GM21529 (cell line): Measurements from ENCODE around the gene PLPPR5.

Experiments used
- ATAC-seq: cut with Tn5 transposase; IDR thresholded peaks from one replicate; pipeline ENCODE4 v1.9.1; 2021; ENCODE audit not compliant: unreplicated experiment

PLPPR5 gene

DNA sequence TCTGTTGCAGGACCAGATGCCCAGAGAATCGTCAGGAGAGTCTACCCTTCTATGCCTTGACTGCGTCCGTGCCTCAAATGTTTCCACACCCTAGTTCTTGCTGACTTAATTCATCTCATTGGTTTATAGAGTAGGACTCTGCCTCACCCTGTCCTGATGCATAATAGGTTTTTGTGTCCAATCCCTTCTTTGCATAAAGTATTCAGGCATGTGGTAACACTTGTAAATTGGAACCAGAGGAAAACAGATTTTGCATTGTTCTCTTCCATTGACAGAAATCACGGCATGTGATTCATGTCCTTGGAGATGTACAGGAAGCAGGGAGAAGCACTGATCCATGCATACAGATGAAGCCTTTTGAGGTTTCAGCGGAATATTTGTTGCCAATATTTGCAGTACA is 29.5 kb downstream of the PLPPR5 start:
- ATAC-seq: no peak

DNA sequence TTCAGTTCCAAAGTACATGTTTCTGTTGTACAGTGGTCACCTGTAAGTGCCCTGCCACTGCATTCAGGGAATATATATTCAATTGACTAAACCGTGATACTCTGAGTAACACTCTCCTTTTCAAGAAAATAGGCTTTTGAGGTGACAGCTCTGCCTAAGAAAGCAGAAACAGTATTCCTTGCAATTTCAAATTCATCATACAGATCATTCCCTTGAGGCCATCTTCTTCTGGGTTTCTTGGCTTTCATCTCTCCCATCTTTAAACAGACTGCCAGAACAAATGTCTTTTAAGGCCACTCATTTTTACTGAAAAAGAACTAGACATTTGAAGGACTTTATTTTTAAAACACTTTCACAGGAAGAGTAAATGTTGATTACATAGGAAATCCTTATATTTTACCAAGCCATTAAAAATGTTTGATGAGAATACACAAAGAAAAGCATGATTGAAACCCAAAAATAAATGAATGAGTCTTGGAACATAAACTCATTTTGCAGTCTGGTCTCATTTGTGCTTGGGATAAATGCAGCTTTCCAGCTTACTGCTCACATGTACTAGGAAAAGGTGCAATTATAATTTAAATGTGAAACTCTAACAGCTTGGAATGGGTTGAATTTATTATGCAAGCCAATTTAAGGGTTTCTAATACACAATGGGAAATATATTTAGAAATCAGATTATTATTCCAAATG is 34.7 kb downstream of the PLPPR5 start:
- ATAC-seq: no peak

DNA sequence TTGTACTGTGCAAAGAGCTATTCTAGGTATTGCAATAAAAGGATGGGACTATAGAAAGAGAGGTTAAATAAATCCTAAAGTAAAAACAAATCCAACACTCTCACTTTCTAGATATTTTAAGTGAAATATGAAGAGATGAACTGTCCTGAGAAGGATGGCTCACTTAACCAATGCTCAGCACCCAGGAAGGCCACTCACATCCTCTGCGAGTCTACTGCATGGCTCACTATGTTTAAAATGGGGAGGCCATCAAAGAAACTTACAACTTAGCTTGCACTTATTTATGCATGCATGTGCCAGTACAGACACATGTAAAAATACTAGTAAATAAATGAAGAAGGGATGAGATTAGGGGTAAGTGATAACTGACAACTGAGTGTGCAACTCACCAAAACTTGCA is 37.5 kb downstream of the PLPPR5 start:
- ATAC-seq: no peak

DNA sequence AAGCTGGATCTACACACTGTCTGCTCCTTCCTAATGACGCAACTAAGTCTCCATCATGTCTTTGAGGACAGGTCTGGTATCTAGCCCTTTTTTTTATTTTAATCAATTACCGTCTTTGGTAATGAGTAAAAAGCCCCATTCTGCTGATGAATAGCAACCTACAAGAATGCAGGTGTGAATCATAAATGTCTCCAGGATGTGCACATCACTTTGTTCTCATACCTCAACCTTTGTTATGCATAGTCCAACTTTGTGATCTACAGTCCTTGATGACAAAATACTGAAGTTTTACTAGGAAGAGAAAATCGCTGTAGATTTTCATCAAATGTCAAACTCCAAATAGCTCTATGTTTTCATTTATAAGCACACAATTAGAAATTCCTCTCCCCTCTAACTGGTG is 39.3 kb downstream of the PLPPR5 start:
- ATAC-seq: no peak

DNA sequence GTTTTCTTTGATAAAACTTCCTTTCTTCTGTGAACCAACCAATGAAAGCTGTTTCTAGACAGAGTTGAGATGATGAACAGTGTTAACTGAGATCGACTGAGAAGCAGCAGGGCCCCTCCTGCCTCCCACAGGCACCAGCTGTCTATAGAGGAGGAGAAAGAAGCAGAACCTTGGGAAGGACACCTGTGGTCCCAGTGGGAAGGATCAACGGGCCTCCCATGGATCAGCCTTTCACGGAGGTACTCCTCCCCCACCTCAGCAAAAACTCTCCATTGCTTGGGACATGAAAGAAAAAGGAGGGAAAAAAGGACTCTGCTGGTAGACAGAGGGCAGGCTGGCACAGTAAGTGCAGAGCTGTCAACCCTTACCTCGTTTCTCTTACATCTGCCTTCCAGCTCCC is 40.5 kb downstream of the PLPPR5 start:
- ATAC-seq: no peak

DNA sequence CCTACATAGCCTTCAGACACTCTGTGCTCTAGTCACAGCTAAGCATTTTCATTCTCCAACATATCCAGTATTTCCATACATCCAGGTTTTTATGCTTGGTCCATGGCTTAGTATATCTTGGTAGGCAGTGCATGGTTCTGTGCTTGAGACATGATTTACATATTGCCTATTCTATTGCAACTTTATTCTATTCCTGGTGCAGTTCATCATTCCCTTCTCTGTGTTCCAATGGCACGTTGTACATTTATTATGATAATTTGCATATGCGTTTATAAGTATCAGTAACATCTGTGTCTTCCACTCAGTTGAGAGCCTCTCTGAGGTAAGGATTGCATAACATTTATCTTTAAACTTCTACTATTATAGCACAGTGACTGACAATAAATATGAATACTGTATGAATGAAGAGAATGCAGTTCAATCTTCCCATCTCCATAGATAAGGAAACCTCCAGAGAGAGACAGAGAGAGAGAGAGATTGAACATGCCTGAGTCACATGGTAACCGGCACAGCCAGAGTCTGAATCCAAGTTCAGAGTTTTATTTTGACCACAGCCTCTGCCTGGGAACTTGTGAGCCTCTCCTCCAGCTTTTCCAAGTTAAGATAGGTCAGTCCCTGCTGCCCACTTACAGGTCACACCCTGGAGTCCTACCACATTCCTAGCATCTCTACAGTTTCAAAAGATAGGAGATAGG is 41.5 kb downstream of the PLPPR5 start:
- ATAC-seq: no peak

DNA sequence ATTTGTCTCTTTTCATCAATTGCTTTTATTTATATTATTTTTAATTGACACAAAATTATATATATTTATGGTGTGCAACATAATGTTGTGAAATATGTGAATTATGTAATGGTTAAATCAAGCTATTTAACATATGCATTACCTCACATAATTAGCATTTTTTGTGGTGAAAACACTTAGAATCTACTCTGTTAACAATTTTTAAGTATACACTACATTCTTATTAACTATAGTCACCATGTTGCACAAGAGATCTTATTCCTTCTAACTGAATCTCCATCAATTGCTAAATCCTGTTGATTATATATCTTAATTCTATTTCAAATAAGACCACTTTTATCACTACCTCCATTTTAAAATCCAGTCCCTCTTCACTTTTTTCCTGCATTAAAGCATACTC is 42.5 kb downstream of the PLPPR5 start:
- ATAC-seq: no peak

DNA sequence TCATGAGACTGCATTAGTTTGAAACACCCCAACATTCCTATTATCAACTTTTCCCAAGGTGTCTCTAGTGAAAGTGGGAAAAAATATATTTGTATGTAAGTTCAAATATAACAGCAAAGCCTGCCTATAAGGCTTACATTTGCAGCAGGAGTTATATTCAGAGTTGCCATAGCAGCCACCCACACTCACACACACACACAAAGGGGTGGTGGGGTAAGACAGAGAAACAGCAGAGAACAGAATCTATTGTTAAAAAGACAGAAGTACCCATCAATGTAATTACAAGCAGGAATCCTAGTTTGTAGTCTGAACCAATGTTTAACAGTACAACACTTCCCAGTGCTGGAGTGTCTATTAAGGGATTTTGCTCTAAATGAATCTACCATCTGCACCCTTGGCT is 55.0 kb downstream of the PLPPR5 start:
- no peak for ATAC-seq

DNA sequence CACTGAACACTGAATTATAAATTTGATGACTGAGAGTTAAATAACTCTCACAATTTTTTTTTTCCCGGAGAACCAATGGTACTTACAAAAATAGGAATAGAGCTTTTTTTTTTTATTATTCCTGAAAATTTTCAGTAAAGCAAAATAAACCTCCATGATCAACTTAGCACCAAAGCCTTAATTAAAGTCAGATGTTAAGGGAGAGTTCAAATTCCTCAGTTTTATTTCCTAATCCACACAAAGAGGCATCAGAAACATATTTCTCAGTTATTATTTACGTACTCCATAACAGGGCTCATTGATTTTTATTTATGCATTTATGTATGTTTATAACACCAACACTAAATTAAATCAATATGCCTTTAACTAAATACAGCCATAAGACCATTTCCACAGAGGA is 55.5 kb downstream of the PLPPR5 start:
- ATAC-seq: no peak

DNA sequence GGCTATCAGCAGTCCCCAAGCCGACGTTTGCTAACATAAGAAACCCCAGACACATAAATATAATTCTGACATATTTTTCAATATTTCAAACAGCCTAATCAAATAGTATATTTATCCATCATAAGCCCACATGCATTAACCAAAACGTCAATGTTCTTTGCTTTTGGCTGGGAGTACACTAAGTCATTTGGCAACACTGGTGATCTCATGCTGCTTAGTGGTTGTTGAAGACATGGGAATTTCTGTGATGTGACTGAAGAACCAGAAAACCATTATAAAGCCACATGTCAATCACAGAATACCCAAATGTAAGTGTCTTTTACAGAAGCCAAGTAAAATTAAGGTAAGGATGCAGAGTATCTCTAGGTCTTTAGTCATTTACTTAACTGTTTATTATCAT is 57.6 kb downstream of the PLPPR5 start:
- no peak for ATAC-seq

DNA sequence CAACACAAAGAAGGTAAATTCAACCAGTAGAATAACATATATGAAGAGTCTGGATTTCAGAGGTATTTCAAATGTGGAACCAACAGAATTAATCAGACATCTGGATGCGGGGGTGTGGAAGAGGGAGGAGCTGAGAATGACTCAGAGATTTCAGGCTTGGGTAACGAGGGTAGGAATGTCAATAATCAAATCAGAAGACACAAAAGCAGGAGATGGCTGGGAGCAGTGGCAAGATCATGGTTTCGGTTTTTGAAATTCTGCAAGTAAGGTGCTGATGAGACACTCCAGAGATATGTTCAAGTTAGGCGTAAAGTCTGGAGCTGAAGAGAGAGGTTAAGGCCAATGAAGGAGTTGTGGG is 64.0 kb downstream of the PLPPR5 start:
- no peak for ATAC-seq

DNA sequence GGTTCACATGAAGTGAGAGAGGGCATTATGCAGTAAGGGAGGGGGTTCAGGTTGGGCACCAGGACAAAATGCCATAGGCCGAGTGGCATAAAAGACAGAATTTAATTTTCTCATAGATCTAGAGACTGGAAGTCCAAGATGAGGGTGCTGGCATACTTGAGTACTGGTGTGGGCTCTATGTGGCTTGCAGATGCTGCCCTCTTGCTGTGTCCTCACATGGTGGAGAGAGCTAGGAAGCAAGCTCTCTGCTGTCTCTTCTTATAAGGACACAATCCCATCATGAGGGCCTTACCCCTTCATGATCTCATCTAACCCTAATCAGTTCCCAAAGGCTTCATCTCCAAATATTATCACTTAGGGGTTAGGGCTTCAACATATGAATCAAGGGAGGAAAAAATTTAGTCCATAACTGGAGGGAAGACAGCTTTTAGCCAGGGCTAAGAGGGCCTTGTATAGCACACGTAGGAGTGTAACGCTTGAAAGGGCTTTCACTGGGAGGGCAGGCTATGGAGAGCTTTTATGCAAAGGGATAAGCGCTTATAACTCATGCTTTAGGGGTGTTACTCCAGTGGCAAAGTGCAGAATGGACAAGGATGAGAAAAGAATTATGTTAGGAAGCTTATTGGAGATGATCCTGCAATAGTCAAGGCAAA is 64.5 kb downstream of the PLPPR5 start:
- ATAC-seq: no peak

DNA sequence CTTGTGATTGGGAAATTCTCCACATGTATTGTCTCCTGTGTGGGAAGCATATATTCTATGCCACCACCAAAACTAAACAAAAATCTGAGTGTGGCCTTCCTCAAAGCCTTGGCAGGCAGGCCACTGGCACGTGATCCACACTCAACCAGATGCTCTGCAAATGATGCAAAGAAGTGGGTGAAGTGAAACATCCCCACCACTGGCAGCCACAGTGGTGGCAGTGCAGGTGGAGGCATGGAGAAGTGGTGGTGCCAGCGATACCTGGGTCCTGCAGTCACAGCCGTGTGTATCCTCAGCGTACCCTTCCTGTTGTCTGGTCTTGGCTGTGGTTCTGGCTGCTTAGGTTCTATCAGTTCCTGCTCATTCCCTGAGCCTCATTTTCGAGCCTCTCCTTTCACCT is 65.2 kb downstream of the PLPPR5 start:
- ATAC-seq: no peak

DNA sequence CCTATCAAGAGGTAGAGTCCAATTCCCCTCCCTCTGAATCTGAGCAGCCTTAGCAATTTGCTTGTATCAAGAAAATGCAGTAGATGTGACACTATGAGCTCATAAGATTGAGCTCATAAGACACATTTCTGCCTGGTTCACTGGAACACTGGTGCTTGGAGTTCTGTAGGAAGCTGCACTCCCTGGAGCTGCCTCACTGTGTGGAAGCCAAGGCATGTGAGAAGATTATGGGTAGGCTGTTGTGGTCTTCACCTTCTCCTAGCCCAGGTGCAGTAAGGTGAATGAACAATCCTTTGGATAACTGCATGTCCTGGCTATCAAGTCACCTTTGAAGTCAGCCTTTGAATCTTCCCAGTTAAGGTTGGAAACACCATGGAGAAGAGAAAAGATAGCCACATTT is 67.3 kb downstream of the PLPPR5 start:
- no peak for ATAC-seq

DNA sequence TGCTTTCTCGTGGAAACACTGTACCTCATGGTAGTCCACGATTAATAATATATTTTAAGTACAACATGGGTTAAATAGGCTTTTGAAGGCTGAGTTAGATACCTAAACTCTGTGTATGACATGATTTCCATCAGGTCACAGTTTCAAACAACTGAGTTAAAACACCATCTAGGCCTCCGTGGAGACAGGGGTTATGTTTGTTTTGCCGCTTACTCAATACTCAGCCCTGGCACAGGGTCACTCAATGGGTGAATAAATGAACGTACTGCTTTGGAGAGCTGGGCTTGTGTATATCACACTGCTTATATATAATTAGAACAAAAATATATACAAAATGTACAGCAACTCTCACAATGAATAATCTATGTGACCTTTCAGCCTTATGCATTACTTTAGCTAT is 72.5 kb downstream of the PLPPR5 start:
- ATAC-seq: no peak

DNA sequence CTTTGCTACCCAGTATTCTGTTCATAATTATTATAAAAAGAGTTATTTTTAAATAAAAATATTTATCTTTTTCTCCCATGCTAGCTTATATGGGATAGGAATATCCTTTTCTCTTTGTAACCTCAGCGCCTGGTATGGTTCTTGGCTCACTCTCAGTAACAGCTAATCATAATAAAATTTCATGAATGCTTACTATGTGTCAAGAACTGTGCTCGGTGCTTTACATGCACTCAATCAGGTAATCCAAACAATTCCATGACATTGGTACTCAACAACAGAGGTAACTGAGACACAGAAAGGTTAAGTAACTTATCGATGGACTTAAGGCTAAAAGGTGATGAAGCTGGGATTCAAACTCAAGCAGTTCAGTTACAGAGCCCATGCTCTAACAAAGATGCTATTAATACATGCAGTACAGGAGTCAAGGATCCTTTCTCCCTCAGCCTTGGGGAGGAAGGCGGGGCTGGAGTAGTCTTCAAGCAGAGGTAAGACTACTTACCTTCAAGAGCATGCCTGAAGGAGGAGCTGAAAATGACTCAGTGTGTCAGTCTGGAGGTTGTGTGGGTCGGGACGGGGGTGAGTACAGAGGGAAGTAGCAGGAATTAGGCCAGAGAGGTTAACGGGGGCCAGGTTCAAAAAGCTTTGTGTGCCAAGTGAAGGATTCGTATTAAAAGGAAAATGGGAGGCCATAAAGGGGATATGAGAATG is 73.4 kb downstream of the PLPPR5 start:
- no peak for ATAC-seq

DNA sequence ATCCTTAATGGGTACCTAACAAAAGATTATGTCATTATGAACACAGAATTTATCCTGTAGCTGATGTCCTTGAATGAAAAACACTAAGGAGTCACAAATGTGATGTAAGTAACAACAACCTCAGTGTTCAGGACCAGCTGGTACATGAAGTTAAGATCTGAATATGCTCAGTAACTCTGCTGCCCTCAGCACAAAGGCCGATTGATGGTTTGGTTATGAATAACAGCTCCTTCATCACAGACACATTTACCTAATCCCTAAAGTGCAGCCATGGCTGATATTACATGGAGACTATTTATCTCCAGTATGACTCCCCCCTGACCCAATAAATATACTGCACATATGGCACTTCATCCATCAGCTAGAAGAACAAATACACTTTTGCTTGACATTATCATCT is 75.2 kb downstream of the PLPPR5 start:
- no peak for ATAC-seq

DNA sequence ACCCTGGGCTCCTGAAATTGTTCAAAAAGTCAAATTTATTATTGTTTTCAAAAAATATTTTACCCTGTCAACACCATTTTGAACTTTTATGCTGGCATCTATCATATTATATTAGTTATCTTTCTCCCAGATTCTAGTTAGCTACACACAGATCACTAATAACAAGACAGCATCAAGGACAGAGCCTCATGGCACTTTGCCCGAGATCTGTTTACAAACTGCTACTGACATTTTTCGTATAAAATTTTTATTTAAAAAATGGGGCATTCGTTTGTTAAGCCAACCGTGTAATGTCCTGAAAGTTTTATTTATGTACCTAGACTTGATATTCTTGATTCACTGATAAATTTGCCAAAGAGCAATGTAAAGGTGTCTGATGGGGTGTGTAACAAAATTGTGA is 78.1 kb downstream of the PLPPR5 start:
- ATAC-seq: no peak

DNA sequence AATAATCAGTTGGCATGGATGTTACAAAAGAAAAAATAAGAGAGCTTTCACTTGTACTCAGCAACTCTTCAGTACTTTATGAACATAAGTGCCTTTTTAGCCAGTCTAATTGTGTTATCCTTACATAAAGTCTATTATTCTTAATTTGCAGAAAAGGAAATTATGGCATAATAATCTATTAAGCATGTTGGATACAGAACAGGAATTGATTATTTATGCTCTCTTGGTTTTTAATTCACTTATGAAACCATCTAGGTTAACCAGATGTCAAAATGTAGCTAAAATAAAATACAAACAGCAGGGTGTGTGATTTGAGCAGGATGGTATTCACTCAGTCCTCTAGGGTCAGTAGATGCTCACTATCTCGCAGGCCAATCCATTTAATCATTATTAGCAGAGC is 79.7 kb downstream of the PLPPR5 start:
- no peak for ATAC-seq

DNA sequence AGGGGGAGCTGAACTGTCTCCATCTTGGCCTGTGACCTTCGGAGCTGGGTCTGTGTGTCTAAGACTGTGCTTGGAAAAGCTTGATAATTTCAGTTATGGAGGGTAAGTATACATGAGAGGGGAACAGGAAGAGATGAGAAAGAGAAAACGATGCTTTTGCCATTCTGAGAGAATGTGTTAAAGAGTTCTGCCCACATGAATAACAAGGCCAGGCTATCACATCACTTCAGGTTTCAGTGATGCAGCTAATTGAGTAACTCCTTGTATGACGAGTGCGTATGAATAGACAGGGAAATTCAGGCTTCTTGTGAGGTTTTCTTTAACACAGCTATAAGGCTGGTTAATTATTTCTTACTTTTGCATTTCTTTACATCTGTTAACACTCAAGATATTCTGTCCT is 81.0 kb downstream of the PLPPR5 start:
- ATAC-seq: no peak

DNA sequence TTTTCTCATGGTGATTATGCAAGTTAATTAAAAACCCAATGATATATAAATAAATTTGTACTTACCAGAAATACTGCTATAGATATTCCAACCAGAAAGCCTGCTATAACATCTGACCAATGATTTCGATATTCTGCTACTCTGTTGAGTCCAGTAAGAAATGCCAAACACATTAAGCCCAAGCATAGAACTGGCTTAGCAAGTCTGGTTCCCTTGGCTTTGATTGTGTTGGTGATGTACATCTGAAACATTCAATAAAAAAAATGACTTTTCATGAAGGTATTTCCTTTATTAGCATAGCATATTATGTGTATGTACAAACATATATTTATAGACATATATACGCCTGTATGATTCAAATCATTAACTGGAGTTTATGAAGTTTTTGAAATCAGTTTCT is 82.8 kb downstream of the PLPPR5 start:
- no peak for ATAC-seq
